Nephron (organoid): ENCODE results near the gene CAMK2N2.
A peak's percentile ranks its signal among the peaks of the same experiment; 100 is the strongest.

Experiments
- H3K27ac Mint-ChIP-seq, 3 experiments: 2 replicates each; pipeline ENCODE4 v1.8.0; 2020; ENCODE audit warnings: mixed read lengths in 3 of 3, mild to moderate bottlenecking in 2 of 3, moderate library complexity in 1 of 3
- H3K27me3 Mint-ChIP-seq: 2 replicates; pipeline ENCODE4 v1.8.0; 2021; ENCODE audit warnings: low read depth, mild to moderate bottlenecking, moderate library complexity, mixed read lengths
- H3K36me3 Mint-ChIP-seq: 2 replicates; pipeline ENCODE4 v1.8.0; 2020; ENCODE audit warnings: low read depth, mixed read lengths
- H3K4me1 Mint-ChIP-seq: 2 replicates; pipeline ENCODE4 v1.8.0; 2020; ENCODE audit warnings: mixed read lengths
- H3K4me3 Mint-ChIP-seq, 3 experiments: 2 replicates each; pipeline ENCODE4 v1.8.0; 2020; ENCODE audit warnings: mild to moderate bottlenecking in 3 of 3, mixed read lengths in 3 of 3, moderate library complexity in 2 of 3
- H3K9me3 Mint-ChIP-seq: 2 replicates; pipeline ENCODE4 v1.8.0; 2020; ENCODE audit warnings: mixed read lengths
- TF ChIP-seq, protein P1 (sequence below), 3 experiments: fragments of 200-600 bp; sonication (generic); IDR thresholded peaks; one replicate each; pipeline ENCODE4 v1.5.0; 2021; ENCODE audit warnings: antibody characterized with exemption in 3 of 3; ENCODE audit not compliant: unreplicated experiment in 3 of 3

The CAMK2N2 gene

GRCh38 chr3:184261270-184261853, at the start of gene CAMK2N2:
CAMK2N2 (minus strand) TSS chr3:184261553; CDS start chr3:184261285, 268 bp downstream.
- Mint-ChIP-seq H3K27ac (no peak within 1 kb of the TSS), H3K9me3 (peaks cover 3% of the 10 kb centered on the region), H3K4me1 (peaks cover 10% of the 10 kb centered on the region), H3K27me3 (peaks cover 90% of the 10 kb centered on the region), H3K4me3 (peak within 1 kb of the TSS; percentile 82 to 85 (median 82)), H3K36me3 (peaks cover 3% of the 10 kb centered on the region)
- TF ChIP-seq, protein P1, sequence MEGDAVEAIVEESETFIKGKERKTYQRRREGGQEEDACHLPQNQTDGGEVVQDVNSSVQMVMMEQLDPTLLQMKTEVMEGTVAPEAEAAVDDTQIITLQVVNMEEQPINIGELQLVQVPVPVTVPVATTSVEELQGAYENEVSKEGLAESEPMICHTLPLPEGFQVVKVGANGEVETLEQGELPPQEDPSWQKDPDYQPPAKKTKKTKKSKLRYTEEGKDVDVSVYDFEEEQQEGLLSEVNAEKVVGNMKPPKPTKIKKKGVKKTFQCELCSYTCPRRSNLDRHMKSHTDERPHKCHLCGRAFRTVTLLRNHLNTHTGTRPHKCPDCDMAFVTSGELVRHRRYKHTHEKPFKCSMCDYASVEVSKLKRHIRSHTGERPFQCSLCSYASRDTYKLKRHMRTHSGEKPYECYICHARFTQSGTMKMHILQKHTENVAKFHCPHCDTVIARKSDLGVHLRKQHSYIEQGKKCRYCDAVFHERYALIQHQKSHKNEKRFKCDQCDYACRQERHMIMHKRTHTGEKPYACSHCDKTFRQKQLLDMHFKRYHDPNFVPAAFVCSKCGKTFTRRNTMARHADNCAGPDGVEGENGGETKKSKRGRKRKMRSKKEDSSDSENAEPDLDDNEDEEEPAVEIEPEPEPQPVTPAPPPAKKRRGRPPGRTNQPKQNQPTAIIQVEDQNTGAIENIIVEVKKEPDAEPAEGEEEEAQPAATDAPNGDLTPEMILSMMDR (IDR thresholded peaks at IDR 0.05; ENCODE audit: unreplicated experiment in 3 of 3) = no peak

- Mint-ChIP-seq H3K9me3 (no peaks in the 10 kb centered on the region), H3K27me3 (no peaks in the 10 kb centered on the region), H3K27ac (no peak overlapping the region), H3K36me3 (peaks cover 57% of the 10 kb centered on the region), H3K4me3 (no peak overlapping the region), H3K4me1 (no peaks in the 10 kb centered on the region)
- TF ChIP-seq, protein P1 (IDR thresholded peaks at IDR 0.05; ENCODE audit: unreplicated experiment in 3 of 3) = no peak
Measured at GRCh38 chr3:184308744-184309143, 47.4 kb upstream of the CAMK2N2 start.

DNA sequence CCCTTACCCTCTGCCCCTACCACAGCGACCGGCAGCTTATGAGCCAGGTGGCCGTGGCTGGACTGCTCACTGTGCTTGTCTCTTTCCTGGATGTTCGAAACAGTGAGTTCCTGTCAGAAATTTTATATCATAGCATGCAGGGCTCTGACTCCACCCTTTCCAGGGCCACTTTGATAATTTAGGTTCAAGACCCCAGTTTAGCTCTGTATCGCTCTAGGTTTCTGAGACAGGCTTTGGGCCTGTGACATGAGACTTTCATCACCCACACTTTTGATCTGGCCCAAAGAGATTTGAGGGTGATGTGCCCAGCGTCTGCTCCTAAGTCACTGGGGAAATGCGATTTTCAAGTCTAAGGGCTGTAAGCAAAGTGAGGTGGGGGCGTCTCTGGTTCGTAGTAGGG, 46.6 kb upstream of the CAMK2N2 start:
- Mint-ChIP-seq H3K36me3 (peaks cover 65% of the 10 kb centered on the region), H3K9me3 (no peaks in the 10 kb centered on the region), H3K27ac (no peak overlapping the region), H3K4me1 (no peaks in the 10 kb centered on the region), H3K4me3 (no peak overlapping the region), H3K27me3 (no peaks in the 10 kb centered on the region)
- TF ChIP-seq, protein P1 (IDR thresholded peaks at IDR 0.05; ENCODE audit: unreplicated experiment in 3 of 3) = no peak

- H3K4me3 Mint-ChIP-seq = no peak overlapping the region
- TF ChIP-seq, protein P1 (IDR thresholded peaks at IDR 0.05; ENCODE audit: unreplicated experiment in 3 of 3) = no peak
- H3K9me3 Mint-ChIP-seq = no peaks in the 10 kb centered on the region
- peaks cover 80% of the 10 kb centered on the region for H3K36me3 Mint-ChIP-seq
- no peak overlapping the region for H3K27ac Mint-ChIP-seq
- no peaks in the 10 kb centered on the region for H3K4me1 Mint-ChIP-seq
- no peaks in the 10 kb centered on the region for H3K27me3 Mint-ChIP-seq
Measured at GRCh38 chr3:184306341-184306972, 45.1 kb upstream of the CAMK2N2 start.

- Mint-ChIP-seq H3K27me3 (no peaks in the 10 kb centered on the region), H3K4me3 (no peak overlapping the region), H3K36me3 (peaks cover 85% of the 10 kb centered on the region), H3K27ac (no peak overlapping the region), H3K4me1 (peaks cover 3% of the 10 kb centered on the region), H3K9me3 (no peaks in the 10 kb centered on the region)
- TF ChIP-seq, protein P1 (IDR thresholded peaks at IDR 0.05; ENCODE audit: unreplicated experiment in 3 of 3) = peak; percentile 29 to 47 (median 35)
Measured at GRCh38 chr3:184305577-184305976, 44.2 kb upstream of the CAMK2N2 start.

DNA sequence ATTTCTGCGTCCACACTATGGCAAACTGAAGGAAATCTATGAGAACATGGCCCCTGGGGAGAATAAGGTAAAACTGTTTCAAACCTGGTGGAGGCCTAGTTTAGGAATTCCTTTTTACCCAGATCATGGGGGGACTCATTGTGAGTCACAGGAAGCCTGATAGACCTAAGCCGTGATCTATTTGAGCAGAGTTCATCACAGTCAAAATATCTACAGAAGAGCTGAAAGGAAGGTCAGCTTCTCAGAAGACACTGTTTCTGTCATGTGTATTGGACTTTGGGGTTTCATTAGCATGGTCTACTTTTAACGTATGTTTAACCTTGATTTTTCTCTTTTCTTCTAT, 39.0 kb upstream of the CAMK2N2 start:
- peak overlapping the region; percentile 99 for H3K4me3 Mint-ChIP-seq
- H3K27ac Mint-ChIP-seq = peak overlapping the region in 2 of 3 experiments; percentile 67 to 92
- H3K9me3 Mint-ChIP-seq = no peaks in the 10 kb centered on the region

More for the DNA sequence above, 39.0 kb upstream of the CAMK2N2 start:
- TF ChIP-seq, protein P1 (IDR thresholded peaks at IDR 0.05; ENCODE audit: unreplicated experiment in 3 of 3) = no peak
- Mint-ChIP-seq H3K27me3 (peaks cover 7% of the 10 kb centered on the region), H3K4me1 (peaks cover 14% of the 10 kb centered on the region), H3K36me3 (peaks cover 47% of the 10 kb centered on the region)
